Endothelial cell of umbilical vein (primary cell): Measurements from ENCODE around the gene DMTF1. TPM values are rescaled to one million over a fixed set of nuclear protein-coding genes. Genes with fewer than 3 reads are reported as not detected.

Experiments
- BruUV-seq: library from RNA; stranded (reverse); fragments of 400-500 nt; replicated peaks from 2 replicates; lab custom pipeline; 2021; lab: Mats Ljungman, UMichigan
- CTCF ChIA-PET: fragments of 300-600, 350-600 bp; sonication (Branson Sonifier 250); formaldehyde crosslinking; loops from one replicate; lab custom pipeline; 2021; ENCODE audit warnings: antibody characterized with exemption, inconsistent platforms; lab: Charles Lee
- POLR2A ChIA-PET: fragments of 300-600, 350-600 bp; sonication (Branson Sonifier 250); formaldehyde crosslinking; loops from one replicate; lab custom pipeline; 2021; ENCODE audit warnings: antibody characterized with exemption, inconsistent platforms; lab: Charles Lee
- DNase-seq: peaks from one replicate; pipeline ENCODE4 v3.0.0-alpha.2; 2011; ENCODE audit warnings: low read depth, low spot score
- FAIRE-seq: peaks from 2 replicates; lab custom pipeline; 2011; peaks lifted over from hg19 to GRCh38; lab: Jason Lieb, UNC
- H2AFZ ChIP-seq: 2 replicates; pipeline ENCODE4 v1.6.0; 2012; ENCODE audit warnings: low read depth, low read length, control low read depth, inconsistent platforms
- H3K27ac ChIP-seq: 2 replicates; pipeline ENCODE4 v1.5.1; 2011; ENCODE audit warnings: low read depth, mild to moderate bottlenecking, control low read depth, low read length, moderate library complexity; ENCODE audit not compliant: insufficient read depth
- H3K27me3 ChIP-seq, 2 experiments: 2 replicates each; pipeline versions ENCODE4 v1.6.0 to v1.6.1; 2011; ENCODE audit warnings: low read length in 2 of 2, mixed read lengths in 1 of 2; ENCODE audit not compliant: control insufficient read depth in 2 of 2, insufficient read depth in 2 of 2
- H3K36me3 ChIP-seq, 2 experiments: 2 replicates in 1 of 2; 3 replicates in 1 of 2; pipeline ENCODE4 v1.5.1; 2011; ENCODE audit warnings: low read length in 2 of 2, mild to moderate bottlenecking in 1 of 2, moderate library complexity in 1 of 2; ENCODE audit not compliant: control insufficient read depth in 2 of 2, insufficient read depth in 2 of 2; ENCODE audit errors: extremely low read depth in 1 of 2
- H3K4me1 ChIP-seq: 3 replicates; pipeline ENCODE4 v1.5.1; 2011; ENCODE audit warnings: mild to moderate bottlenecking, low read length; ENCODE audit not compliant: control insufficient read depth, insufficient read depth; ENCODE audit errors: extremely low read depth
- H3K4me2 ChIP-seq: 2 replicates; pipeline ENCODE4 v1.6.1; 2011; ENCODE audit warnings: low read length, control low read depth, mixed read lengths; ENCODE audit not compliant: insufficient read depth
- H3K4me3 ChIP-seq, 3 experiments: fragments of 200-600 bp in 1 of 3; sonication (generic), shearing (Covaris generic) in 1 of 3; replicated peaks in 1 of 3; 2 replicates each; pipeline ENCODE4 v1.5.1; 2011 to 2016; ENCODE audit warnings: control low read depth in 3 of 3, low read length in 3 of 3, mild to moderate bottlenecking in 2 of 3, inconsistent platforms in 1 of 3, low read depth in 1 of 3, moderate library complexity in 1 of 3; ENCODE audit not compliant: insufficient read depth in 1 of 3
- H3K79me2 ChIP-seq: 2 replicates; pipeline ENCODE4 v1.6.0; 2012; ENCODE audit warnings: low read length, inconsistent platforms; ENCODE audit not compliant: control insufficient read depth, insufficient read depth
- H3K9ac ChIP-seq: replicated peaks from 2 replicates; pipeline ENCODE3; 2011; ENCODE audit warnings: low read length, control low read depth; ENCODE audit not compliant: insufficient read depth; ENCODE audit errors: extremely low read depth
- H3K9me1 ChIP-seq: replicated peaks from 3 replicates; pipeline ENCODE4 v1.6.0; 2011; ENCODE audit warnings: mild to moderate bottlenecking, low read length; ENCODE audit not compliant: control insufficient read depth, insufficient read depth; ENCODE audit errors: extremely low read depth
- H3K9me3 ChIP-seq: replicated peaks from 2 replicates; pipeline ENCODE4 v1.5.1; 2012; ENCODE audit warnings: low read length, inconsistent platforms; ENCODE audit not compliant: control insufficient read depth, insufficient read depth
- H4K20me1 ChIP-seq: replicated peaks from 2 replicates; pipeline ENCODE3; 2011; ENCODE audit warnings: mild to moderate bottlenecking, low read length; ENCODE audit not compliant: control insufficient read depth, insufficient read depth; ENCODE audit errors: extremely low read depth
- CTCF ChIP-seq, 2 donors: IDR thresholded peaks; 1 replicate in 1 of 2; 2 replicates in 1 of 2; pipeline ENCODE4 v1.5.1; 2011; ENCODE audit warnings: low read length in 2 of 2, mild to moderate bottlenecking in 2 of 2, moderate library complexity in 2 of 2, control low read depth in 1 of 2, inconsistent platforms in 1 of 2, low read depth in 1 of 2; ENCODE audit not compliant: insufficient read depth in 1 of 2; ENCODE audit errors: extremely low read depth in 1 of 2
- FOS ChIP-seq: IDR thresholded peaks from 2 replicates; pipeline ENCODE4 v1.6.1; 2011; ENCODE audit warnings: mild to moderate bottlenecking, low read length, moderate library complexity, borderline replicate concordance; ENCODE audit not compliant: insufficient read depth
- GATA2 ChIP-seq: IDR thresholded peaks from 2 replicates; pipeline ENCODE4 v1.7.0; 2011; ENCODE audit warnings: low read depth, mild to moderate bottlenecking, moderate library complexity, mixed read lengths, low read length; ENCODE audit not compliant: insufficient read length, insufficient read depth
- JUN ChIP-seq: IDR thresholded peaks from 2 replicates; pipeline ENCODE4 v1.6.1; 2011; ENCODE audit warnings: borderline replicate concordance, low read depth; ENCODE audit not compliant: insufficient read length, insufficient read depth
- MAX ChIP-seq: IDR thresholded peaks from 2 replicates; pipeline ENCODE4 v1.6.1; 2011; ENCODE audit not compliant: insufficient read depth, insufficient read length
- MYC ChIP-seq: IDR thresholded peaks from one replicate; pipeline ENCODE4 v1.6.1; 2011; ENCODE audit warnings: mild to moderate bottlenecking, low read depth, low read length
- POLR2A ChIP-seq: IDR thresholded peaks from 2 replicates; pipeline ENCODE4 v1.6.1; 2012; ENCODE audit warnings: low read depth, mild to moderate bottlenecking, control low read depth, low read length
- POLR2AphosphoS5 ChIP-seq: IDR thresholded peaks from 2 replicates; pipeline ENCODE4 v1.6.1; 2012; ENCODE audit warnings: low read depth, mild to moderate bottlenecking, control low read depth, low read length, moderate library complexity; ENCODE audit not compliant: insufficient read depth
- dilution Hi-C: fragments of 300-500 bp; cut with MboI; formaldehyde crosslinking; loops from one replicate; pipeline ENCODE4 v1.15.0; 2019; ENCODE audit warnings: low sequenced_read_pairs; ENCODE audit not compliant: extremely low pct_ligation_motif_present
- intact Hi-C: fragments of 100-400 bp; cut with micrococcal nuclease; formaldehyde crosslinking; loops from one replicate; pipeline ENCODE4 v1.10.0; 2022
- polyA plus RNA-seq, 4 experiments: library from polyadenylated mRNA; depleted of rRNA in 3 of 4; stranded (reverse) in 3 of 4; unstranded in 1 of 4; fragments of >200 nt; gene quantifications; 2 replicates each; pipeline versions ENCODE4 v1.2.1 to v1.2.3, GENCODE V29; 2011 to 2012; ENCODE audit warnings: missing spikeins in 1 of 4
- total RNA-seq: library from RNA; stranded (reverse); gene quantifications from 2 replicates; pipeline ENCODE4 v1.2.3, GENCODE V29; 2021

Gene DMTF1
- total and polyA plus RNA-seq, 2 donors (not counting 3 experiments of a cell fraction or from before 2014, with no cell fraction given), result 78.5 to 100.0 TPM

- DNase-seq (no peak), FAIRE-seq (no peak)
- Histone ChIP-seq H3K79me2 (peaks cover 27% of the 10 kb centered on the region), H2AFZ (no peak overlapping the region), H3K27ac (no peak overlapping the region), H4K20me1 (no peaks in the 10 kb centered on the region), H3K4me3 (peak overlapping the region in 1 of 3 experiments; percentile 76), H3K27me3 (peaks cover 3 to 11% of the 10 kb centered on the region in 2 experiments), H3K4me1 (peaks cover 18% of the 10 kb centered on the region), H3K4me2 (peak overlapping the region; percentile 79), H3K9me1 (no peaks in the 10 kb centered on the region), H3K9me3 (no peaks in the 10 kb centered on the region), H3K9ac (no peak overlapping the region), H3K36me3 (no peaks in the 10 kb centered on the region)
- POLR2A ChIA-PET, result interaction anchor here (0.5 to 2.7 kb wide), 2 partner anchors 9 to 66 kb away, joined by 12 to 15 read pairs; partner anchors contain the start of gene DMTF1
- no TSS peak for BruUV-seq
- dilution Hi-C loops (no loop called here), intact Hi-C loops (loop anchor here (5.0 kb wide), 1 partner anchor 291 kb away; no protein-coding TSS in a partner anchor)
- CTCF ChIA-PET, result interaction anchor here (1.5 to 2.8 kb wide), 4 partner anchors 11 to 291 kb away, joined by 4 to 8 read pairs (median 6); no protein-coding TSS in a partner anchor
- TF ChIP-seq FOS (no peak), GATA2 (no peak), JUN (no peak), POLR2AphosphoS5 (no peak), MAX (no peak), MYC (no peak), POLR2A (no peak), CTCF (IDR thresholded peaks at IDR 0.05; ENCODE audit: extremely low read depth in 1 of 2, insufficient read depth in 1 of 2, low read depth in 1 of 2, low read length in 2 of 2) (no peak)
Measured at GRCh38 chr7:87217983-87218653, 65.9 kb downstream of the DMTF1 start.
